Activated effector memory CD4-positive, alpha-beta T cell treated with anti-CD3 and anti-CD28 coated beads, Interleukin-2, amount 50 U/mL, for 16 hours (primary cell): ENCODE data around the gene NSDHL.

Experiments
- DNase-seq: peaks from one replicate; pipeline ENCODE4 v3.0.0-alpha.2; 2020

Gene NSDHL

DNA sequence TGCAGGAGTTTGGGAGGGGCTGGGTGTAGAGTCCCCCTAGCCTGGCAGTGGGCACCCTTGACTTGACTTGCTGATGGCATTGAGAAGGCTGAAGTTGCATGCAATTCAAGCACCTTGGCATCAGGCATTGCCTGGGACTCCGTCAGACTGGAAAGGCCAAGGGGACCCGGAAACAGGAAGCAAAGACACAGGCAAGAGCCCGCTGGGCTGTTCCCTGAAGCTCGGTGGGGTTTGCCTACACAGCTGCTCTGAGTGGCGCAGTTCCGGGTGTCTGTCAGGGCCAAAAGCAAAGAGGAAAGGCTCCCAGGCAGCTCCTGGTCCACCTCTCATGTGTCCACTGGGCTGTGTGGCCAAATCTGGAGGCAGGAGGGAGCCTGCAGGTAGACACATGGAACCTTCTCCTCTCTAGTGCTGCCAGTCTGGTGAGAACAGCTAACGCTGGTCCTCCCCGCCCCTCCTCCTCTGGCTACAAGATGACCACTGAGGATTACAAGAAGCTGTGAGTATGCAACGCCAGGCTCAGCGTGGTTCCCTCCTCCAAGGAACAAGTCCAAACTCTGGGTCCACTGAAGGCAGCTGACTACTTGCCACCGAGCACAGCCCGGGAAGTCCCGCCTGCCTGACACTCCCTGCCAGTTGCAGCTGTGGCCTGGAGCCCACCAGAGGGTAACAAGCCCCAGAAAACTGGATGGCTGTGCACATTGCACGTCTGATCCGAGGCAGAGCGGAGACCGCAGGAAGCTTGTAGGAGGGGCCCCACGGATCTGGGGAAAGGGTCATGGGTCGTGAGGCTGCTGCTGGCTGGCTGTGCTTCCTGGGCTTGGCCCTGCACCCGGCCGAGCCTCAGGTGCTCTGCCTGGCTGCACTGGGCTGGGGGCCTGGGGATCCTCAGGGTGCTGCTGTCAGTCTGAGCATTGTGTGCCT lies 87.1 kb downstream of the NSDHL start:
- DNase-seq: no peak

DNA sequence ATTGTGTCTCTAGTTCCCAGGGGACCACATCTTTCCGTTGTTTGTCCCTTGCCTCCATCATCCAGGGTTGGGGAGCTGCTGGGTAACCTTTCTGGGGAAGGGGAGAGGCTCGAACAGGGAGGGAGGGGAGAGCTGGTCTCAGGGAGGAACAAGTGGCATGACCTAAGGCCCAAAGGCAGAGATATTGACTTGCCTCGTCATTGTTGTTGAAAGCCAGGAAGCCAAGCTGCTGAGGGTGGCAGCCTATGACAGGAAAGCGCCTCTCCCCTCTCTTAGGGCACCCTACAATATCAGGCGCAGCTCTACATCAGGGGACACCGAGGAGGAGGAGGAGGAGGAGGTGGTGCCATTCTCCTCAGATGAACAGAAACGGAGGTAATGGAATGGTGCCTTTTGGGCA lies 87.8 kb downstream of the NSDHL start:
- no peak for DNase-seq
